Measurements from ENCODE around the gene PSMA2.

DNA sequence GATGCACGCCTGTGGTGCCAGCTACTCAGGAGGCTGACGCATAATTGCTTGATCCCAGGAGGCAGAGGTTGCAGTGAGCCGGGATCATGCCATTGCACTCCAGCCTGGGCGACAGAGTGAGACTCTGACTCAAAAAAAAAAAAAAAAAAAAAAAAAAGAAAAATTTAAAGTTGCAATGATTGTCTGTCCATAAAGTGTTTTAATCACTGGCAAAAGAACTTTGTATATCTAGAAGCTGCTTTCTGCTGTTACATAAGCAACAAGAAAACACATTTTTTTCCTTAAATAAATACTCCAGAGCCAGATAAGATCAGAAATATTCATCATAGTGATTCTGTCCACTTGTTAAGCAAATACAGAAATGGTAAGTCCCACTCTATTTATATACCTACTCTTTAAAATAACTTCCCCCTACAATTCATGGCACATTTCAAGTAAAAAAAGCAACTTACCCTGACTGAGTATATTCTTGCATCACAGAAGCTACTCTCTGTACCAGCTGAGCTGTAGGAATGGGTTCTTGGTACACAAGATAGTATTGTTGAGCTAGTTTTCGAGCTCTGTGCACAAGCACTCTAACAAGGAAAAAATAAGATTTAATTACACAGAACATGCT lies 7.6 kb downstream of the PSMA2 start:
- TF ChIP-seq EP300 (IDR thresholded peaks at IDR 0.05): no peak
- TF ChIP-seq POLR2A (IDR thresholded peaks at IDR 0.05): no peak
